Right lung (tissue), 5 donors: ENCODE data around the gene PNPLA7. TPM values are rescaled to one million over a fixed set of nuclear protein-coding genes. Genes with fewer than 3 reads are reported as not detected.
"Not testable (repeated sequence)": the region's sequence is repeated elsewhere in the genome, so short reads cannot be mapped to it uniquely, and the experiment has no call there.

Experiments used
- DNase-seq, 2 donors: peaks; one replicate each; pipeline ENCODE4 v3.0.0-alpha.2; 2013
- polyA plus RNA-seq, 5 donors: library from polyadenylated mRNA; unstranded; fragments of 120-200 nt; gene quantifications; one replicate each; pipeline versions ENCODE4 v1.2.1 to v1.2.3, GENCODE V29; 2013; ENCODE audit warnings: inconsistent platforms in 1 of 5, low replicate concordance in 1 of 5; ENCODE audit not compliant: insufficient read length in 5 of 5, insufficient read depth in 1 of 5

PNPLA7 gene
- polyA plus RNA-seq, 5 donors = 2.9 to 7.8 (median 5.2) TPM

- no peak for DNase-seq
Observed at GRCh38 chr9:137515338-137515724, 34.9 kb downstream of the PNPLA7 start.

- no peak for DNase-seq
Observed at GRCh38 chr9:137514691-137515337, 35.4 kb downstream of the PNPLA7 start.

- DNase-seq = not testable (repeated sequence)
Observed at GRCh38 chr9:137513801-137514570, 36.2 kb downstream of the PNPLA7 start.

GRCh38 chr9:137513136-137513535, 37.1 kb downstream of the PNPLA7 start:
- DNase-seq = not testable (repeated sequence)

GRCh38 chr9:137511758-137512463, 38.3 kb downstream of the PNPLA7 start:
- DNase-seq = no peak

- DNase-seq = not testable (repeated sequence)
Observed at GRCh38 chr9:137511126-137511525, 39.1 kb downstream of the PNPLA7 start.

GRCh38 chr9:137509198-137509597, 41.0 kb downstream of the PNPLA7 start:
- no peak for DNase-seq

GRCh38 chr9:137506702-137507171, 43.5 kb downstream of the PNPLA7 start:
- no peak for DNase-seq

GRCh38 chr9:137506274-137506673, 43.9 kb downstream of the PNPLA7 start:
- no peak for DNase-seq

GRCh38 chr9:137505421-137506140, 44.6 kb downstream of the PNPLA7 start:
- DNase-seq = no peak

GRCh38 chr9:137504432-137504777, 45.8 kb downstream of the PNPLA7 start:
- no peak for DNase-seq

- no peak for DNase-seq
Observed at GRCh38 chr9:137502008-137502911, 47.9 kb downstream of the PNPLA7 start.

GRCh38 chr9:137501457-137501856, 48.7 kb downstream of the PNPLA7 start:
- no peak for DNase-seq

GRCh38 chr9:137500666-137501397, 49.4 kb downstream of the PNPLA7 start:
- DNase-seq = no peak

GRCh38 chr9:137499858-137500661, 50.1 kb downstream of the PNPLA7 start:
- DNase-seq = no peak

- no peak for DNase-seq
Observed at GRCh38 chr9:137499416-137499815, 50.8 kb downstream of the PNPLA7 start.

- no peak for DNase-seq
Observed at GRCh38 chr9:137498720-137499150, 51.5 kb downstream of the PNPLA7 start.

GRCh38 chr9:137497921-137498719, 52.1 kb downstream of the PNPLA7 start:
- DNase-seq = no peak
